ENCODE results near the gene MTA3.

The MTA3 gene

DNA sequence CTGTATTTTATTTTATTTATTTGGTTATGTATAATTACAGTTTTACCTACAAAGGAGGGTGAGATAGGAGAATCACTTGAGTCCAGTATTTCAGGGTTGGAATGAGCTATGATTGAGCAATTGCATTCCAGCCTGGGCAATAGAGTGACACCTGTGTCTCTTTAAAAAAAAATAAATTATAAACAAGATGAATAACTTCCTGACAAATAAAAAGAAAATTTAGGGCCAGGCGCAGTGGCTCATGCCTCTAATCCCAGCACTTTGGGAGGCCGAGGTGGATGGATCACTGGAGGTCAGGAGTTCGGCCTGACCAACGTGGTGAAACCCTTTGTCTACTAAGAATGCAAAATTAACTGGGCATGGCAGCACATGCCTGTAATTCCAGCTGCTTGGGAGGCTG is 17.3 kb downstream of the MTA3 start:
- TF ChIP-seq GABPA (IDR thresholded peaks at IDR 0.05; ENCODE audit: low read depth) (no peak), REST (IDR thresholded peaks at IDR 0.05; ENCODE audit: insufficient replicate concordance, low read depth) (no peak), POLR2AphosphoS5 (IDR thresholded peaks at IDR 0.05; ENCODE audit: low read depth) (no peak), SPI1 (IDR thresholded peaks at IDR 0.05; ENCODE audit: borderline replicate concordance, low read depth) (no peak)
- TF ChIP-seq, protein P1, sequence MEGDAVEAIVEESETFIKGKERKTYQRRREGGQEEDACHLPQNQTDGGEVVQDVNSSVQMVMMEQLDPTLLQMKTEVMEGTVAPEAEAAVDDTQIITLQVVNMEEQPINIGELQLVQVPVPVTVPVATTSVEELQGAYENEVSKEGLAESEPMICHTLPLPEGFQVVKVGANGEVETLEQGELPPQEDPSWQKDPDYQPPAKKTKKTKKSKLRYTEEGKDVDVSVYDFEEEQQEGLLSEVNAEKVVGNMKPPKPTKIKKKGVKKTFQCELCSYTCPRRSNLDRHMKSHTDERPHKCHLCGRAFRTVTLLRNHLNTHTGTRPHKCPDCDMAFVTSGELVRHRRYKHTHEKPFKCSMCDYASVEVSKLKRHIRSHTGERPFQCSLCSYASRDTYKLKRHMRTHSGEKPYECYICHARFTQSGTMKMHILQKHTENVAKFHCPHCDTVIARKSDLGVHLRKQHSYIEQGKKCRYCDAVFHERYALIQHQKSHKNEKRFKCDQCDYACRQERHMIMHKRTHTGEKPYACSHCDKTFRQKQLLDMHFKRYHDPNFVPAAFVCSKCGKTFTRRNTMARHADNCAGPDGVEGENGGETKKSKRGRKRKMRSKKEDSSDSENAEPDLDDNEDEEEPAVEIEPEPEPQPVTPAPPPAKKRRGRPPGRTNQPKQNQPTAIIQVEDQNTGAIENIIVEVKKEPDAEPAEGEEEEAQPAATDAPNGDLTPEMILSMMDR (IDR thresholded peaks at IDR 0.05; ENCODE audit: insufficient read depth, low read length): no peak
- Histone ChIP-seq H3K27ac (replicated peaks) (no peak overlapping the region), H3K27me3 (ENCODE audit: insufficient read depth, poor library complexity, severe bottlenecking) (no peaks in the 10 kb centered on the region), H3K4me3 (replicated peaks; ENCODE audit: insufficient read depth, low read length) (no peak overlapping the region)
- DNase-seq (ENCODE audit: low read depth in 1 of 2, low spot score in 1 of 2): no peak

DNA sequence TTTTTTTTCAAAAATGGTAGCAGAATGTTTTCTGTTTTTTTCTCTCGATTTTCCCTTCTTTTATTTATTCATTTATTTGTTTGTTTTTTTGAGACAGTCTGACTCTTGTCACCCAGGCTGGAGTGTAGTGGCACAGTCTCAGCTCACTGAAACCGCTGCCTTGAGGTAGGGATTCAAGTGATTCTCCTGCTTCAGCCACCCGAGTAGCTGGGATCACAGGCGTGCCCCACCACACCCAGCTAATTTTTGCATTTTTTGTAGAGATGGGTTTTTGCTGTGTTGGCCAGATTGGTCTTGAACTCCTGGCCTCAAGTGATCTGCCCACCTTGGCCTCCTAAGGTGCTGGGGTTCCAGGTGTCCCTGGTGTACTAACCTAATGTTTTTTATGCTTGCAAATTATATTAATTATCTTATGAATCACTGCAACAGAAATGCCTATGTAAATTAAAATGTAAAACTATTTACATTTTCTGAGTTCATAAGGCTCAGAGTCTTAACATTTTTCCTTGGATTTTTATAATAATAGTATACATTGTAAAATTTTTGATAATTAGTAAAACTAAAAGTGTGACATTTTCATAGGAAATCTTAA is 19.2 kb downstream of the MTA3 start:
- TF ChIP-seq, protein P1 (IDR thresholded peaks at IDR 0.05; ENCODE audit: insufficient read depth, low read length): no peak
- TF ChIP-seq SPI1 (IDR thresholded peaks at IDR 0.05; ENCODE audit: borderline replicate concordance, low read depth) (no peak), GABPA (IDR thresholded peaks at IDR 0.05; ENCODE audit: low read depth) (no peak), REST (IDR thresholded peaks at IDR 0.05; ENCODE audit: insufficient replicate concordance, low read depth) (no peak), POLR2AphosphoS5 (IDR thresholded peaks at IDR 0.05; ENCODE audit: low read depth) (no peak)
- Histone ChIP-seq H3K27ac (replicated peaks) (no peak overlapping the region), H3K4me3 (replicated peaks; ENCODE audit: insufficient read depth, low read length) (no peak overlapping the region), H3K27me3 (ENCODE audit: insufficient read depth, poor library complexity, severe bottlenecking) (no peaks in the 10 kb centered on the region)
- no peak for DNase-seq (ENCODE audit: low read depth in 1 of 2, low spot score in 1 of 2)

DNA sequence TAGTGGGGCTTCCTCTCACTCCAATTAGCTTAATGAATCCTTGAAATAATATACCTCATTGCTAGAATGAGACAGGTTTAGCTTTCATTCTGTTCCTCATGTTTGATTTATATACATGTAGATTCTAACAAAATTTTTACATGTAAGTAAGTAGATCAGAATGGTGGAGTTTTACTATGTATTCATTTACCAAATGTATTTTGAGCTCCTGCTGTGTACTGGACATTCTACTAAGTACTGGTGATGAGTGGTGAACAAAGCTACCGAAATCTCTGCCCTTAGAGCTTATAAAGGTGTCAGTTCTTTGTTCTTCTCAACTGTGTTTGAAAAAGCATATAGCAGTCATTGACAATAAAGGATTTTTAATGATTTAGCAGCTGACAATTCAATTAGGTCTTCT is 19.7 kb downstream of the MTA3 start:
- TF ChIP-seq GABPA (IDR thresholded peaks at IDR 0.05; ENCODE audit: low read depth) (no peak), SPI1 (IDR thresholded peaks at IDR 0.05; ENCODE audit: borderline replicate concordance, low read depth) (no peak)
- Histone ChIP-seq H3K27me3 (ENCODE audit: insufficient read depth, poor library complexity, severe bottlenecking) (no peaks in the 10 kb centered on the region), H3K27ac (replicated peaks) (no peak overlapping the region), H3K4me3 (replicated peaks; ENCODE audit: insufficient read depth, low read length) (no peak overlapping the region)
- no peak for DNase-seq (ENCODE audit: low read depth in 1 of 2, low spot score in 1 of 2)

DNA sequence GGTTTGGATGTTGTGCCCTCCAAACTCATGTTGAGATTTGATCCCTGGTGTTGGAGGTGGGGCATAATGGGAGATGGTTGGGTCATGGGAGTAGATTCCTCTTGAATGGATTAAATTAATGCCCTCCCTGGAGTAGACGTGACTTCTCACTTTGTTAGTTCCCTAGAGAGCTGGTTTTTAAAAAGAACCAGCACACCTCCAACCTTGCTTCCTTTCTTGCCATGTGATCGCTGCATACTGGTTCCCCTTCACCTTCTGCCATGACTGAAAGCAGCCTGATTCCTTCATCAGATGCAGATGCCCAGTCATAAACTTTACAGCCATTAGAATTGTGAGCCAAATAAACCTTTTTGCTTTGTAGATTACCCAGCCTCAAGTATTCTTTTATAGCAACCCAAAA is 21.7 kb downstream of the MTA3 start:
- Histone ChIP-seq H3K27me3 (ENCODE audit: insufficient read depth, poor library complexity, severe bottlenecking) (no peaks in the 10 kb centered on the region), H3K27ac (replicated peaks) (no peak overlapping the region), H3K4me3 (replicated peaks; ENCODE audit: insufficient read depth, low read length) (no peak overlapping the region)
- no peak for DNase-seq (ENCODE audit: low read depth in 1 of 2, low spot score in 1 of 2)
- TF ChIP-seq, protein P1 (IDR thresholded peaks at IDR 0.05; ENCODE audit: insufficient read depth, low read length): no peak
- TF ChIP-seq REST (IDR thresholded peaks at IDR 0.05; ENCODE audit: insufficient replicate concordance, low read depth) (no peak), GABPA (IDR thresholded peaks at IDR 0.05; ENCODE audit: low read depth) (no peak), SPI1 (IDR thresholded peaks at IDR 0.05; ENCODE audit: borderline replicate concordance, low read depth) (no peak), POLR2AphosphoS5 (IDR thresholded peaks at IDR 0.05; ENCODE audit: low read depth) (no peak)
